Measurements from ENCODE around the gene EFNA2. TPM values are rescaled to one million over a fixed set of nuclear protein-coding genes. Genes with fewer than 3 reads are reported as not detected.

Gene EFNA2
- total RNA-seq, 4 donors from 2014 or later, result not detected

DNA sequence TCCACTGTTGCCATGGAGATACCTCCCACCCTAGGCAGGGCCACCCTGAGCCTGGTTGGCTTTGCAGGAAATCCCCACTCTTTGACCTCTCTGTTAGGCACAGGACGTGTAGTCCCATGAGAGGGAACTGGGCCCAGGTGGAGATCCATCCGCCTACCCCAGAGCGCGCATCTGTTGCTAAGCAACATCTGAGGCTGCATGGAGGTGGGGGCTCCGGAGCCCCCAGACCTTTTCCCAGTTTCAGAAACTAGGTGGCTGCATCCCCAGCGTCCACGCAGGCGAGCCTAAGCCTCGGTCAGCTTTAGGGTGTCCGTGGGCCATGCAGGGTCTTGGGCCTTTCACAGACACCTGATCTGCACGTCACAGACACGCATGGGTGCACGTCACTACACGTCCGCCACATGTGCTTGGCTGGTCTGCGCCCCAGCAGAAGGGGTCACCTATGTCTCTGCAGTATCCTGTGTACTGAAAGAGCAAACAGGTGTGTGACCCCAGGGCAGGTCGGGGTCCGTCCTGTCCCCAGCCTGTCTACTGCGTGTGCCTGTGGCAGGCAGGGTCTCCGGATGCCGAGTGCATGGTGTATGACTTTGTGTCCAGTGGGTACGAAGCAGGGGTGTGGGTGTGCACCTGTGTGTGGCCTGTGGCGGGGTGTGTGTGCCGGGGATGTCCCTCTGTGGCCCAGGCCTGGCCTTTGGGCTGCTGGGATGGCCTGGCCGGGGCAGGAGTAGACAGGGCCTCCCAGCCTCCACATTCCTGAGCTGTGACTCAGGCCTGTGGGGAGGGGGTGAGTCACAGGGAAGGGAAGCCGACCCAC lies 20.7 kb upstream of the EFNA2 start:
- H3K4me3 ChIP-seq, result peak overlapping the region in 2 of 4 donors; percentile 62 to 70
- no peaks in the 10 kb centered on the region for H3K27me3 ChIP-seq
- H3K4me1 ChIP-seq, result peaks cover 66 to 94% (median 69%) of the 10 kb centered on the region in 3 donors
- intact Hi-C loops (cut with DNase I), result no loop called here
- H3K9me3 ChIP-seq, result no peaks in the 10 kb centered on the region
- WGBS, 2 donors, result 44% methylated on average over 14 of the region's 26 CpGs; no CpG with 5 or more reads in 1 of the 2 donors
- no peak for TF ChIP-seq POLR2A (IDR thresholded peaks at IDR 0.05)
- TF ChIP-seq, protein P1, sequence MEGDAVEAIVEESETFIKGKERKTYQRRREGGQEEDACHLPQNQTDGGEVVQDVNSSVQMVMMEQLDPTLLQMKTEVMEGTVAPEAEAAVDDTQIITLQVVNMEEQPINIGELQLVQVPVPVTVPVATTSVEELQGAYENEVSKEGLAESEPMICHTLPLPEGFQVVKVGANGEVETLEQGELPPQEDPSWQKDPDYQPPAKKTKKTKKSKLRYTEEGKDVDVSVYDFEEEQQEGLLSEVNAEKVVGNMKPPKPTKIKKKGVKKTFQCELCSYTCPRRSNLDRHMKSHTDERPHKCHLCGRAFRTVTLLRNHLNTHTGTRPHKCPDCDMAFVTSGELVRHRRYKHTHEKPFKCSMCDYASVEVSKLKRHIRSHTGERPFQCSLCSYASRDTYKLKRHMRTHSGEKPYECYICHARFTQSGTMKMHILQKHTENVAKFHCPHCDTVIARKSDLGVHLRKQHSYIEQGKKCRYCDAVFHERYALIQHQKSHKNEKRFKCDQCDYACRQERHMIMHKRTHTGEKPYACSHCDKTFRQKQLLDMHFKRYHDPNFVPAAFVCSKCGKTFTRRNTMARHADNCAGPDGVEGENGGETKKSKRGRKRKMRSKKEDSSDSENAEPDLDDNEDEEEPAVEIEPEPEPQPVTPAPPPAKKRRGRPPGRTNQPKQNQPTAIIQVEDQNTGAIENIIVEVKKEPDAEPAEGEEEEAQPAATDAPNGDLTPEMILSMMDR (IDR thresholded peaks at IDR 0.05), result no peak
- no peaks in the 10 kb centered on the region for H3K36me3 ChIP-seq
- no peak for DNase-seq
- peak overlapping the region; percentile 86 to 99 (median 96) for H3K27ac ChIP-seq

- no peak for DNase-seq
- 0% methylated on average over 2 of the region's 28 CpGs; no CpG with 5 or more reads in 1 of the 2 donors for WGBS, 2 donors
Measured at GRCh38 chr19:1265615-1266128, 20.0 kb upstream of the EFNA2 start.

DNA sequence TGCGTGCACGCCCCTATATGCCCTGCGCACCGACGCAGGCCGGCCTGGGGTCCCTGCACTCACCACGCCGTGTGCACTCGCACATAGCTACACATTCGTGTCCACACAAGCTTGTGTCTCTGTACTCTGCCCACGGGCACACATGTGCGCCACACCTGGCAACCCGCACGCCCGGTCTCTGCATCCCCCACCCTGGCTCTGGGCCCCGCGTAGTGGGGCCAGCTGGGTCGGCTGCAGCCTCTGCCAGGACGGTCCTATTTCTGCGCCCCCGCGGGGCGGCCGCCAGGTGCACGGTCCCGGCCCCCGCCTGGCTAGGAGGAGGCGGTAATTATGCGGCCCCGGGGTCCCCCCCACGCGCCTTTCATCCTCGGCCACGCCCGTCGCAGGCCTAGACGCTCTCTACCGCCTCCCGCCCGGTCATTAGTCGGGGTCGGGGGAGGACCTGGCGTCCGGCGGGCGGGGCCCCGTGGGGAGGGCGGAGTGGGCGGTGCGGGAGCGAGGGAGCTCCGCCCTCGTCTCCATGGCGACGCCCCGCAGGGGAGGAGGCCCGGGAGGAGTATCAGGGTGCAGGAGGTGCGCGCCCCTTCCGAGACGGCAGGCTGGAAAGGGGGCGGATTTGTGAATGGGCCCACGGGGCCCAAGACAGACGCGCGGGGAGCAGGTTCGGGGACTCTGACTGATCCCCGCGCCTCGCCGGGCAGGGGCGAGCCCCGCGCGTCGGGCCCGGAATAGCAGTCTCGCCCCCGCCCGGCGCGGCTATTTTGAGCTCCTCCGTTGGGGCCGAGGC lies 19.4 kb upstream of the EFNA2 start:
- intact Hi-C loops (cut with DNase I), result loop anchor here (2.0 kb wide), 1 partner anchor 22 kb away; no protein-coding TSS in a partner anchor
- H3K9me3 ChIP-seq, result no peaks in the 10 kb centered on the region
- peak in 1 of 4 donors; percentile 50 for TF ChIP-seq POLR2A (IDR thresholded peaks at IDR 0.05)
- TF ChIP-seq, protein P1 (IDR thresholded peaks at IDR 0.05), result peak in 1 of 6 experiments; percentile 14
- H3K4me3 ChIP-seq, result peak overlapping the region; percentile 43 to 70 (median 56)
- DNase-seq, result peak; percentile 52
- peaks cover 71 to 94% (median 73%) of the 10 kb centered on the region in 3 donors for H3K4me1 ChIP-seq
- peaks cover 0 to 12% (median 0%) of the 10 kb centered on the region in 3 donors for H3K36me3 ChIP-seq
- H3K27me3 ChIP-seq, result no peaks in the 10 kb centered on the region
- WGBS, 2 donors, result 0% methylated on average over 16 of the region's 84 CpGs; no CpG with 5 or more reads in 1 of the 2 donors
- peak overlapping the region; percentile 86 to 99 (median 96) for H3K27ac ChIP-seq

More at GRCh38 chr19:1265615-1266128, 20.0 kb upstream of the EFNA2 start:
- Histone ChIP-seq H3K27me3 (no peaks in the 10 kb centered on the region), H3K27ac (peak overlapping the region; percentile 86 to 99 (median 96)), H3K4me3 (peak overlapping the region; percentile 43 to 70 (median 56)), H3K36me3 (peaks cover 0 to 6% (median 0%) of the 10 kb centered on the region in 3 donors), H3K9me3 (no peaks in the 10 kb centered on the region), H3K4me1 (peaks cover 67 to 94% (median 69%) of the 10 kb centered on the region in 3 donors)
- peak in 1 of 4 donors; percentile 5 for TF ChIP-seq POLR2A (IDR thresholded peaks at IDR 0.05)
- TF ChIP-seq, protein P1 (IDR thresholded peaks at IDR 0.05), result no peak
- intact Hi-C loops (cut with DNase I), result loop anchor here (2.0 kb wide), 1 partner anchor 21 kb away; no protein-coding TSS in a partner anchor

DNA sequence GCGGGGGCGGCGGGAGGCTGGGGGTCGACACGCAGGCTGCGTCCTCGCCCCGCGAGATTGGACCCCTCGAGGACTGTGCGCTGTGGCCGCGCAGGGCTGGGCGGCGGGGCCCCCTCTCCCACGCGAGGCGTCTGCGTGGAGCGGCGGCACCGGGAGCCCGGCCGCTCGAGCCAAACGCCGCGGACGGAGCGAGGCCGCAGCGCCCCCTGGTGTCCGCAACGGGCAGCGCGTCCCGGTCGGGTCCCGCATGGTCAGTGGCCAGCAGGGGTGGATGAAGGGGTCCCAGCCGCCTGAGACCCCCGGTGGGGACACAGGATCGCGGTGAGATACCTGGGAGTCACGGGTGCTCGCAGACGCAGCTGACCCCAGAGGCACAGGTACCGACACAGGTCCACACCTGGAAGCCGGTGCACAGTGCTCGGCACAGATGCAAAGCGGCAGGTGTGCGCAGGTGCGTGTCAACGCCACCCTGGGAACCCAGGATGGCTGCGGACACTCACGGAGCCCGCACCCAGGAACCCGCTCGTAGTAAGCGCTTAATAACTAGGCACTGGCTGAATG lies 18.7 kb upstream of the EFNA2 start:
- 0% methylated on average over 26 of the region's 59 CpGs; no CpG with 5 or more reads in 1 of the 2 donors for WGBS, 2 donors
- DNase-seq, result no peak
- H3K36me3 ChIP-seq, result peaks cover 0 to 19% (median 2%) of the 10 kb centered on the region in 3 donors
- no peak for TF ChIP-seq POLR2A (IDR thresholded peaks at IDR 0.05)
- TF ChIP-seq, protein P1 (IDR thresholded peaks at IDR 0.05), result peak; percentile 93 to 100 (median 99)
- H3K27ac ChIP-seq, result peak overlapping the region; percentile 86 to 99 (median 96)
- H3K4me1 ChIP-seq, result peaks cover 71 to 94% (median 73%) of the 10 kb centered on the region in 3 donors
- H3K9me3 ChIP-seq, result no peaks in the 10 kb centered on the region
- intact Hi-C loops (cut with DNase I), result loop anchor here (2.0 kb wide), 1 partner anchor 22 kb away; no protein-coding TSS in a partner anchor
- peak overlapping the region; percentile 43 to 70 (median 56) for H3K4me3 ChIP-seq
- no peaks in the 10 kb centered on the region for H3K27me3 ChIP-seq

All from esophagus squamous epithelium (tissue), 5 donors.